ENCODE measurements around the gene DDX39A.

Gene DDX39A

DNA sequence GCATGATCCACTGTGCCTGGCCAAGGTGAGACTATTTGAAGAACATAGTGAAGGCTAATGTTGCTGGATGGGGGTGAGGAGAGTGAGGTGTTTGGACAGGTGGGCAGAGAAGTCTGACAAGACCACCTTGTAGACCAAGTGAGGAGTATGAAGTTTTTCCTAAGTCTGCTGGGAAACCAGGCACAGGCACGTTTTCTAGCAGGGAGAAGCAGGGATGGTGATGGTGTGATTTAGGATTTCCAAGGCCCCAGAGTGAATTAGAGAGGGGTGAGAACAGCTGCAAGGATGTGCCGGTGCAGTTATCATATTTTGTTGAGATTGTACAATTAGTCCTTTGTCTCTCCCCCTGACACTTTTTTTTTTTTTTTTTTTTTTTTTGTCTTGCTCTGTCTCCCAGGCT lies 8.3 kb upstream of the DDX39A start:
- Mint-ChIP-seq H3K9me3 (no peaks in the 10 kb centered on the region), H3K4me3 (no peak overlapping the region), H3K4me1 (ENCODE audit: low read depth in 2 of 2) (peaks cover 12 to 14% of the 10 kb centered on the region in 2 donors), H3K27me3 (no peaks in the 10 kb centered on the region), H3K36me3 (ENCODE audit: insufficient read depth) (peaks cover 3% of the 10 kb centered on the region), H3K27ac (no peak overlapping the region)
- ATAC-seq (replicated peaks) (no peak), DNase-seq (no peak)

DNA sequence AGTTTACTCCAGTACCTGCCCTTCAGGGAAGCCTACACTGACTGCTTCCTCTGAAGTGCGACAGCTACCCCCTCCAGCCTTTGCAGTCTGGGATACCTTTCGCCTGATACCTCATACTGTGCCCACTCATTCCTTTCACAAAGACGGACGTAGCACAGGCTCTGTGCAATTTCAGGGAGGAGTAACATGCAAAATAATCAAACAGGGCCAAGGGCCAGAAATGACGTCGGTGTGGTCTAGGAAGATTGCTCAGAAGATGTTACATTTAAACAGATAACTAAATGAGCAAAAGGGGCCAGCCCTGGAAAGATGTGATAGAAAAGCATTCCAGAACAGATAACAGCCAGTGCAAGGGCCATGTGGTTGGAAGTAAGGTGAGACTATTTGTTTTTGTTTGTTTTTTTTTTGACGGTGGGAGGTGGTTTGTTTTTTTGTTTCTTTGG lies 6.6 kb upstream of the DDX39A start:
- H3K9me3 Mint-ChIP-seq, result no peaks in the 10 kb centered on the region

DNA sequence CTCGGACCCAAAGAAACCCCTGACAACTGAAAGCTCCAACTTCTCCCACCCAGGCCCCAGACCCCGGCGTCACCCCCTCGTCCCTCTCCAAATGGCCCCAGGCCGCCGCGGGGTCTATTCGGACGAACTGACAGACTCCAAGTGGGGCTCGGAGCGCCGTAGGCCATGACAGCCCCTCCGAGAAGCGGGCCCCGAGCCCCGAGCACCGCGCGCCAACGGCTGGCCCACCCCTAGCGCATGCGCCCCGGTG lies 360 bp downstream of the DDX39A start:
- ATAC-seq (replicated peaks) (peak; percentile 42), DNase-seq (peak in 1 of 3 experiments; percentile 73)
- Mint-ChIP-seq H3K27ac (peak overlapping the region; percentile 95 to 99), H3K27me3 (no peaks in the 10 kb centered on the region), H3K4me1 (ENCODE audit: low read depth in 2 of 2) (peaks cover 28 to 31% of the 10 kb centered on the region in 2 donors), H3K36me3 (ENCODE audit: insufficient read depth) (peaks cover 63% of the 10 kb centered on the region), H3K9me3 (no peaks in the 10 kb centered on the region), H3K4me3 (peak overlapping the region; percentile 88 to 95)

More for the DNA sequence above, 6.6 kb upstream of the DDX39A start:
- no peaks in the 10 kb centered on the region for H3K27me3 Mint-ChIP-seq
- DNase-seq (no peak), ATAC-seq (replicated peaks) (no peak)
- peaks cover 3% of the 10 kb centered on the region for H3K36me3 Mint-ChIP-seq (ENCODE audit: insufficient read depth)
- no peak overlapping the region for H3K27ac Mint-ChIP-seq
- peaks cover 3 to 4% of the 10 kb centered on the region in 2 donors for H3K4me1 Mint-ChIP-seq (ENCODE audit: low read depth in 2 of 2)
- H3K4me3 Mint-ChIP-seq, result no peak overlapping the region

DNA sequence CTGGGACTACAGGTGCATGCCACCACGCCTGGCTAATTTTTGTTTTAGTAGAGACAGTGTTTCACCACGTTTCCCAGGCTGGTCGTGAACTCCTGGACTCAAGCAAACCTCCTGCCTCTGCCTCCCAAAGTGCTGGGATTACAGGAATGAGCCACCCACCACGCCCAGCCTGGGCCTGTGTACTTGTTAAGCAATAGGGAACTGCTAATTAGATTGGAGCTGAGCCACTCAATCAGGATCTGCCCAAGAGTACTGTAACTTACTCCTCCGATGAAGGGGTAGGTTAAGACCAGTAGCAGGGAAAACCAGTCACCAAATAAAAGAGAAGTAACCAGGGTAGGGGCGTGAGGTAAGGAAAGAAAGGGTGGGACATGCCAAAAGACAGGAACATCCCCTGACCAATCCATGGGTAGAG lies 2.3 kb downstream of the DDX39A start:
- no peaks in the 10 kb centered on the region for H3K27me3 Mint-ChIP-seq
- peak overlapping the region; percentile 95 to 99 for H3K27ac Mint-ChIP-seq
- peak overlapping the region; percentile 88 to 95 for H3K4me3 Mint-ChIP-seq
- H3K9me3 Mint-ChIP-seq, result no peaks in the 10 kb centered on the region
- peaks cover 82% of the 10 kb centered on the region for H3K36me3 Mint-ChIP-seq (ENCODE audit: insufficient read depth)
- no peak for DNase-seq
- ATAC-seq (replicated peaks), result no peak
- H3K4me1 Mint-ChIP-seq (ENCODE audit: low read depth in 2 of 2), result peaks cover 42 to 46% of the 10 kb centered on the region in 2 donors

DNA sequence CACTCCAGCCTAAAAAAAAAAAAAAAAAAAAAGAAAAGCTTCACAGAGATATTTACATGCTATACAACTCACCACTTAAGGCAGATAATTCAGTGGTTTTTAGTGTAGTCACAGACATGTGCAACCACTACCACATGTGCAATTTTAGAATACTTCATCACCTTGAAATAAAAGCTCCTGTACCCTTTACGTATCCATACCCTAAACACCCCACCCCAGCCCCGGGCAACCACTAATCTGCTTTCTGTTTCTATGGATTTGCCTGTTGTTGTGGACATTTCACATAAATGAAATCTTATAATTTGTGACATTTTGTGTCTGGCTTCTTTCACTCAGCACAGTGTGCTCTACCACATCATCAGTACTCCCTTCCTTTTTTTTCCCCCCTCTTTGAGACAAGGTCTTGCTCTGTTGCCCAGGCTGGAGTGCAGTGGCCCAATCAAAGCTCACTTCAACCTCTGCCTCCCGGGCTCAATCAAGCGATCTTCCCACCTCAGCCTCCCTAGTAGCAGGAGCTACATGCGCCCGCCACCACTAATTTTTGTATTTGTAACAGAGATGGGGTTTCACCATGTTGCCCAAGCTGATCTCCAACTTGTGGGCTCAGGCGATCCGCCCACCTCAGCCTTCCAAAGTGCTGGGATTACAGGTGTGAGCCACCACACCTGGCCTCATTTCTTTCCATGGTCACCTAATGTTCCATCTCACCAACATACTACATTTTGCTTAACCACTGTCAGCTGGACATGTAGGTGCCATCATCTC lies 4.0 kb downstream of the DDX39A start:
- ATAC-seq (replicated peaks) (no peak), DNase-seq (peak in 1 of 3 experiments; percentile 8)
- peaks cover 99% of the 10 kb centered on the region for H3K36me3 Mint-ChIP-seq (ENCODE audit: insufficient read depth)
- H3K4me3 Mint-ChIP-seq, result peak overlapping the region; percentile 88 to 95
- peaks cover 53 to 61% of the 10 kb centered on the region in 2 donors for H3K4me1 Mint-ChIP-seq (ENCODE audit: low read depth in 2 of 2)
- no peaks in the 10 kb centered on the region for H3K27me3 Mint-ChIP-seq
- H3K9me3 Mint-ChIP-seq, result no peaks in the 10 kb centered on the region
- peak overlapping the region; percentile 95 to 99 for H3K27ac Mint-ChIP-seq

DNA sequence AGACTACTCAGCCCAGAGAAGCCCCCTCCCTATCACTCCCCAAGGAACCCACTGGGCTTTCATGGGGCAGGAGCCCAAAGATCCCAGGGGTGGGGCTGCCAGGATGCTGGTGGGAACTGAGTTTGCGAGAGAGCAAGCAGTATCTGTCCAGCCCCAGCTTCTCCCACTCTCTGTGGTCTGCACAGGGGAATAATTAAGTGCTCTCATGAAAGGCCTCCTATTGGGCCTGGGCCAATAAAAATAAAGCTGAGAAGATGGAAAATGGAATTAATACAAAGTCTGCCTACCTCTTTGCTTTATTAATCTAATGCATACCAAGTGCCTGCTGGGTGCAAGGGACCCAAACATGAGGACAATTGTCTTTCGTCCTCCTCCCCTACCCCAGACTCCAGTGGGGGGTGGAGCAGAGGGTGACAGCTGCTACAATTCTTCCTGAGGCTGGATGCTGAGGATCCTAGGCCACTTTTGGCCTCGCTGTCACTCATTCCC lies 5.4 kb downstream of the DDX39A start:
- no peak for DNase-seq
- Mint-ChIP-seq H3K4me3 (peak overlapping the region; percentile 51 to 82), H3K4me1 (ENCODE audit: low read depth in 2 of 2) (peaks cover 58 to 70% of the 10 kb centered on the region in 2 donors), H3K27me3 (no peaks in the 10 kb centered on the region), H3K27ac (peak overlapping the region; percentile 84 to 98), H3K9me3 (no peaks in the 10 kb centered on the region), H3K36me3 (ENCODE audit: insufficient read depth) (peaks cover 100% of the 10 kb centered on the region)
- no peak for ATAC-seq (replicated peaks)

DNA sequence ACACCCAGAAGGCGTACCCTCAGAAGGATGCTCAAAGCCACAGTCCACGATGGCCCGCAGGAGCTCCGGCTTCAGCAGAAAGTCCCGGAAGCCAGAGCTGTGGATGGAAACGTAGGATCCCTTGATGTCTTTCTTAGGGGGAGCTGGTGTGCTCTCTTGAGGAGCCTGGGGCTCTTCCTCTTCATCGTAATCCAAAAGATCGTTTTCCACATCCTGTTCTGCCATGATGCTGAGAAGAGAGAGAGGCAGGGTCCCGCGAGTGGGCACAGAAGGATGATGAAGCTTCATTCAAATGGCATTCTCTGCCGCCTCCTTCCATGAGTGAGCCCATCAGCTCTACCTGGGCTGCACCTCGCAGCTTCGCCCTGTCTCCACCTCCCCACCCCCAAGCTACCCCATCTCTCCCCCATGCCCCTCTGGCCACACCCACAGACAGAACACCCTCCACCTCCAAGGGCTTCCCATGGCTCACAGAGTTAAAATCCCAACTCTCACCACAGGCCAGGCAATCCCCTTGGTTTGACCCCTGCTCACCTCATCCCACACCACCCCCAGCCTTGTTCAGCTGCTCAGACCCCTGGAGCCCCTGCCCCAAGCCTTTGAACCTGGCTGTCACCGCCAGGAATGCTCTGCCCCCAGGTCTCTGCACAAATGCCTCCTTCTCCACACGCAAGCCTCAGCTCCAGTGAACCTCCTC lies 6.0 kb downstream of the DDX39A start:
- Mint-ChIP-seq H3K27me3 (no peaks in the 10 kb centered on the region), H3K4me1 (ENCODE audit: low read depth in 2 of 2) (peaks cover 63 to 76% of the 10 kb centered on the region in 2 donors), H3K9me3 (no peaks in the 10 kb centered on the region), H3K4me3 (peak overlapping the region; percentile 51 to 82), H3K36me3 (ENCODE audit: insufficient read depth) (peaks cover 100% of the 10 kb centered on the region), H3K27ac (peak overlapping the region; percentile 84 to 98)
- no peak for ATAC-seq (replicated peaks)
- DNase-seq, result peak in 1 of 3 experiments; percentile 6

DNA sequence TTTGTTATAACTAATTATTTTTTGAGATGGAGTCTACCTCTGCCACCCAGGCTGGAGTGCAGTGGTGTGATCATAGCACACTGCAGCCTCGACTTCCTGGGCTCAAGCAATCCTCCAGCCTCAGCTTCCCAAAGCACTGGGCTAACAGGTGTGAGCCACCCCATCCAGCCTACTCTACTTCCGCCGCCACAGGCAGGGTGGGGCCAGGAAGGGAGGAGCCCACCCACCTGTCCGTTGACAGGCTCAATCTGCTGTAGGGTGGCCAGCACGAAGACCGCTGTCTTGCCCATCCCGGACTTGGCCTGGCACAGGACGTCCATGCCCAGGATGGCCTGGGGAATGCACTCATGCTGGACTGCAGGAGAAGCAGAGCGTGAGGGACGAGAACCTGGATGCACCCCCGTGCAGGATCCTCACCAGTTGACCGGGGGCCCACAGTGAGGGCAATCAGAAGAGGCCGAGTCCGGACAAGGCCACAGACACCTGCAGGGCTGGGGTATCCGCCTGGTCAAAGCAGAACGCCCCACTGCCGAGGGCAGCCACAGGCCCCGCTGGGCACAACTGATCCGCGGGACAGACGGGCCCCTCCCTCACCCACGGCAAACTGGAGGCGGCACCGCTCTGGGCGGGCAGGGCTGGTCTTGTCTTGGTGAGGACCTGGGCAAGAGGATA lies 6.7 kb downstream of the DDX39A start:
- H3K9me3 Mint-ChIP-seq, result no peaks in the 10 kb centered on the region
- H3K4me1 Mint-ChIP-seq (ENCODE audit: low read depth in 2 of 2), result peaks cover 63 to 80% of the 10 kb centered on the region in 2 donors
- peak overlapping the region; percentile 84 to 98 for H3K27ac Mint-ChIP-seq
- peak overlapping the region; percentile 54 to 82 for H3K4me3 Mint-ChIP-seq
- ATAC-seq (replicated peaks), result no peak
- peaks cover 100% of the 10 kb centered on the region for H3K36me3 Mint-ChIP-seq (ENCODE audit: insufficient read depth)
- H3K27me3 Mint-ChIP-seq, result no peaks in the 10 kb centered on the region
- DNase-seq, result peak in 2 of 3 experiments; percentile 16 to 22

DNA sequence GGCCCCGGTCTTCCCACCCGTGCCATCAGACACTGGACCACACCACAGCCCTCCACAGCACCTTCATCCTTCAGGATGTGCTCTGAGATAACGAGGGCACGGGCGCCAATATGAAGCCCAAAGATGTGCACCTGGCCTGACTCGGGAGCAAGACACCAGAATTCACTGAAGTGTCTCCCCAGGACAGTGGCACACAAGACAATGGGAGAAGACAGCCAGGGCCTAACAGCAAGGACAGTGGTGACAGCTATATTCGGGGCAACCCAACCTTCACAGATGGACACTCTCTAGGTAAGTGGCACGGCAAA lies 7.2 kb downstream of the DDX39A start:
- Mint-ChIP-seq H3K4me3 (peak overlapping the region; percentile 54 to 82), H3K36me3 (ENCODE audit: insufficient read depth) (peaks cover 100% of the 10 kb centered on the region), H3K27ac (peak overlapping the region; percentile 84 to 98), H3K27me3 (no peaks in the 10 kb centered on the region), H3K4me1 (ENCODE audit: low read depth in 2 of 2) (peaks cover 61 to 77% of the 10 kb centered on the region in 2 donors), H3K9me3 (no peaks in the 10 kb centered on the region)
- DNase-seq, result peak in 2 of 3 experiments; percentile 3 to 11
- ATAC-seq (replicated peaks), result no peak

DNA sequence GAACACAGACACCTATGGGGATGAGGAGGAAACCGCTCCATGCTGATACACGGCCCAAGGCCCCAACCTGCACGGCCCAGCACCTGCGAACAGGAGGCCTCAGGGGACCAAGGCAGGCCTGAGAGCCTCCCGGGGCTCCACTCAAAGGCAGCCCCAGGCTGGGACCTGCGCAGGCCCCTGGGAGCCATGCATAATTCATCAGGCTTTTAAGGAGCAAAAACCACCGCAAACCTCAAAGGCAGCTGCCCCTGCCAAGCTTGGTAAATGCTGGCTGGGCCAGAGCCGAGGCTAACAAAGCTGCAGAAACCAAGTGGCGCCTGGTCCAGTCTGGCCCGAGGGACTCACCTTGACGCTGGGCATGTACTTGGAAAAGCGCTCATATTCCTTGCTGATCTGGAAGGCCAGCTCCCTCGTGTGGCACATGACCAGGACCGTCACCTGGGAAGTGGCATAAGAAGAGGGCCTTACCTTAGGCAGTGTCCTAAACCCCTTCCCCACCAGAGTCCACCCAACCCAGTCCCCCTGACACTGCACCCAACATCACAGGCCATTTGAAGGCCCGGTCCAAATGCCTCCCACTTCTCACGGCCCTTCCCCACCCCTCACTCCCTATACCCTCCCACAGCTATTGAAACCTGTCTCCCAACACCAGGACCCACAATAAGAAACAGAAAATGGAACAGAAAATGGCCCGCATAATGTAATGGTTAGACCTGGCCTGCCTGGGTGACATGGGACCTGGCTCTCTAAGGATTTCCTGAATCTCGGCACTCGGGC lies 7.8 kb downstream of the DDX39A start:
- Mint-ChIP-seq H3K27ac (peak overlapping the region; percentile 94 to 98), H3K4me1 (ENCODE audit: low read depth in 2 of 2) (peaks cover 57 to 75% of the 10 kb centered on the region in 2 donors), H3K4me3 (peak overlapping the region; percentile 54 to 82), H3K36me3 (ENCODE audit: insufficient read depth) (peaks cover 100% of the 10 kb centered on the region), H3K27me3 (no peaks in the 10 kb centered on the region), H3K9me3 (no peaks in the 10 kb centered on the region)
- no peak for ATAC-seq (replicated peaks)
- DNase-seq, result peak in 1 of 3 experiments; percentile 28

DNA sequence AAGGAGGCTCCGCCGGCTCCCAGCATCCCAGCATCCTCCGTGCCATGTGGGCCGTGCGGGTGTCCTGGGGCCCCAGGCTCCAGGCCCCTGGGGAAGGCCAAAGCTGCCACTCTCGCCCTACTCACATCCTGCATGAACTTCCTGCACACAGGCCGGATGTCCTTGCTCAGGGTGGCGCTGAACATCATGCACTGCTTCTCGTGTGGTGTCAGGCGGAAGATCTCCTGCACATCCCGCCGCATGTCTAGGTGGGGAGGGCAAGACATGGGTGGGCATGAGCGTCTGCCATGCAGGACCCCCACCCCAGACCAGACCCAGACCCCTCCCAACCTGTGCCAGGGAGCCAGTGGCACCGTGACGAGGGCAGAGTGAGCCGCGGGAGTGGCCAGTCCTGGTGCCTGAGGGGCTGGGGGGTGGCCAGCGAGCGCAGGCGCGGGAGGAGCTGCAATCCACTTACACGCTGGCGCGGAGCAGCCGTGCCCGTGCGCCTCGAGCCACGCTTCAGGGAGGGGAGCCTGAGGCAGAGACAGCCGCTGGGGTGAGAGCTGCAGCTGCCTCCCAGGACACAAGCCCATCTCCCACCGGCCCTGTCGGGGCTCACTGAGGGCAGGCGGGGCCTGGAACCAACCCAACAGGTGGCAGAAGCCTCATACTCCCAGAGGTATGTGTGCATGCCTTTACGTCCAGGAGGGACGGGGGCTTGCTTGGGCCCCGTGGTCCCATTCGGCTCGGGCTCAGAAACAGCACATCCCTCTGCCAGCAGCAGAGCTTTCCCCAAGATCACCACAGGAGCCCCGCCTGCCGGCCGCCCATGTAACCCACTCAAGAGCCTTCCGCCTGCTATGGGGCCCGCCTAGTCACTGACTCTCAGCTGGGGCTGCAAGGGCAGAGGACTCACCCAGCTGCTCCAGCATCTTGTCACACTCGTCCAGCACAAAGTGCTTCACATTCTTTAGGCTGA lies 8.8 kb downstream of the DDX39A start:
- H3K4me1 Mint-ChIP-seq (ENCODE audit: low read depth in 2 of 2), result peaks cover 47 to 70% of the 10 kb centered on the region in 2 donors
- peak overlapping the region; percentile 94 to 98 for H3K27ac Mint-ChIP-seq
- peak; percentile 47 for ATAC-seq (replicated peaks)
- H3K4me3 Mint-ChIP-seq, result peak overlapping the region; percentile 76 to 82
- peak; percentile 66 to 69 (median 68) for DNase-seq
- H3K27me3 Mint-ChIP-seq, result no peaks in the 10 kb centered on the region
- no peaks in the 10 kb centered on the region for H3K9me3 Mint-ChIP-seq
- H3K36me3 Mint-ChIP-seq (ENCODE audit: insufficient read depth), result peaks cover 100% of the 10 kb centered on the region

Measured in effector memory CD8-positive, alpha-beta T cell (primary cell).